Rectal smooth muscle tissue (tissue), 1 donor: ENCODE data around the gene OSER1.
"Not testable (repeated sequence)": the region's sequence is repeated elsewhere in the genome, so short reads cannot be mapped to it uniquely, and the experiment has no call there.

Source experiments
- H3K27ac ChIP-seq: one replicate; pipeline ENCODE4 v1.7.0; 2013; ENCODE audit warnings: low read depth, low read length, inconsistent platforms
- H3K27me3 ChIP-seq: one replicate; pipeline ENCODE4 v1.7.0; 2013; ENCODE audit warnings: low read length; ENCODE audit not compliant: control insufficient read depth, insufficient read depth
- H3K36me3 ChIP-seq: one replicate; pipeline ENCODE4 v1.7.0; 2013; ENCODE audit warnings: low read length; ENCODE audit not compliant: control insufficient read depth, insufficient read depth
- H3K4me1 ChIP-seq: one replicate; pipeline ENCODE4 v1.7.0; 2013; ENCODE audit warnings: low read length; ENCODE audit not compliant: control insufficient read depth, insufficient read depth
- H3K4me3 ChIP-seq: one replicate; pipeline ENCODE4 v1.7.0; 2013; ENCODE audit warnings: low read length
- H3K9ac ChIP-seq: one replicate; pipeline ENCODE4 v1.7.0; 2013; ENCODE audit warnings: low read length

The OSER1 gene

GRCh38 chr20:44190197-44190852, 20.2 kb downstream of the OSER1 start:
- H3K27ac ChIP-seq, H3K36me3 ChIP-seq, H3K27me3 ChIP-seq, H3K4me3 ChIP-seq, H3K9ac ChIP-seq: not testable (repeated sequence)
- H3K4me1 ChIP-seq, result peaks cover 18% of the 10 kb centered on the region

- Histone ChIP-seq H3K4me1 (peaks cover 18% of the 10 kb centered on the region), H3K36me3 (no peaks in the 10 kb centered on the region), H3K27ac (peak overlapping the region; percentile 96), H3K27me3 (no peaks in the 10 kb centered on the region), H3K4me3 (no peak overlapping the region), H3K9ac (peak overlapping the region; percentile 3)
Observed at GRCh38 chr20:44188752-44189151, 21.8 kb downstream of the OSER1 start.

- Histone ChIP-seq H3K4me3 (peak overlapping the region; percentile 83), H3K9ac (peak overlapping the region; percentile 46), H3K27ac (peak overlapping the region; percentile 96)
Observed at GRCh38 chr20:44187772-44188709, 22.5 kb downstream of the OSER1 start.

GRCh38 chr20:44187054-44187771, 23.4 kb downstream of the OSER1 start, which contains the start of gene JPH2:
TSS of gene JPH2 (minus strand) at chr20:44187188. CDS start at chr20:44186705, 483 bp downstream.
- peak within 1 kb of the TSS; percentile 85 for H3K9ac ChIP-seq
- H3K4me3 ChIP-seq, result peak within 1 kb of the TSS; percentile 83
- no peaks in the 10 kb centered on the region for H3K27me3 ChIP-seq
- peak within 1 kb of the TSS; percentile 96 for H3K27ac ChIP-seq
- no peaks in the 10 kb centered on the region for H3K36me3 ChIP-seq
- peaks cover 22% of the 10 kb centered on the region for H3K4me1 ChIP-seq

More at GRCh38 chr20:44187772-44188709, 22.5 kb downstream of the OSER1 start:
- no peaks in the 10 kb centered on the region for H3K27me3 ChIP-seq
- peaks cover 18% of the 10 kb centered on the region for H3K4me1 ChIP-seq
- H3K36me3 ChIP-seq, result no peaks in the 10 kb centered on the region

GRCh38 chr20:44186674-44187053, 23.9 kb downstream of the OSER1 start:
- Histone ChIP-seq H3K27me3 (no peaks in the 10 kb centered on the region), H3K4me1 (peaks cover 23% of the 10 kb centered on the region), H3K4me3 (peak overlapping the region; percentile 83), H3K36me3 (no peaks in the 10 kb centered on the region), H3K9ac (peak overlapping the region; percentile 85), H3K27ac (peak overlapping the region; percentile 96)

- Histone ChIP-seq H3K4me1 (peaks cover 27% of the 10 kb centered on the region), H3K27me3 (no peaks in the 10 kb centered on the region), H3K27ac (peak overlapping the region; percentile 96)
Observed at GRCh38 chr20:44186201-44186600, 24.4 kb downstream of the OSER1 start.

GRCh38 chr20:44185574-44185973, 25.0 kb downstream of the OSER1 start:
- no peaks in the 10 kb centered on the region for H3K27me3 ChIP-seq
- H3K4me3 ChIP-seq, result peak overlapping the region; percentile 83
- peaks cover 29% of the 10 kb centered on the region for H3K4me1 ChIP-seq
- H3K9ac ChIP-seq, result no peak overlapping the region
- H3K27ac ChIP-seq, result peak overlapping the region; percentile 96
- no peaks in the 10 kb centered on the region for H3K36me3 ChIP-seq

More at GRCh38 chr20:44186201-44186600, 24.4 kb downstream of the OSER1 start:
- H3K9ac ChIP-seq, result peak overlapping the region; percentile 85
- H3K4me3 ChIP-seq, result peak overlapping the region; percentile 83
- H3K36me3 ChIP-seq, result no peaks in the 10 kb centered on the region

- Histone ChIP-seq H3K36me3 (no peaks in the 10 kb centered on the region), H3K27me3 (no peaks in the 10 kb centered on the region), H3K4me3 (peak overlapping the region; percentile 48), H3K4me1 (peaks cover 34% of the 10 kb centered on the region), H3K27ac (peak overlapping the region; percentile 96), H3K9ac (peak overlapping the region; percentile 22)
Observed at GRCh38 chr20:44183282-44183681, 27.3 kb downstream of the OSER1 start.

GRCh38 chr20:44182863-44183262, 27.7 kb downstream of the OSER1 start:
- H3K27ac ChIP-seq, result peak overlapping the region; percentile 96
- H3K4me1 ChIP-seq, result peaks cover 32% of the 10 kb centered on the region
- H3K4me3 ChIP-seq, result peak overlapping the region; percentile 48
- no peaks in the 10 kb centered on the region for H3K36me3 ChIP-seq
- H3K9ac ChIP-seq, result no peak overlapping the region
- no peaks in the 10 kb centered on the region for H3K27me3 ChIP-seq

GRCh38 chr20:44182135-44182765, 28.3 kb downstream of the OSER1 start:
- Histone ChIP-seq H3K27ac (peak overlapping the region; percentile 96), H3K4me1 (peaks cover 33% of the 10 kb centered on the region), H3K9ac (no peak overlapping the region), H3K4me3 (peak overlapping the region; percentile 48), H3K36me3 (no peaks in the 10 kb centered on the region), H3K27me3 (no peaks in the 10 kb centered on the region)

- H3K27ac ChIP-seq, result peak overlapping the region; percentile 96
- H3K9ac ChIP-seq, result no peak overlapping the region
- H3K4me3 ChIP-seq, result peak overlapping the region; percentile 38
- no peaks in the 10 kb centered on the region for H3K36me3 ChIP-seq
- H3K4me1 ChIP-seq, result peaks cover 38% of the 10 kb centered on the region
- no peaks in the 10 kb centered on the region for H3K27me3 ChIP-seq
Observed at GRCh38 chr20:44181611-44182010, 29.0 kb downstream of the OSER1 start.
